AG09319 (cell line): Measurements from ENCODE around the gene SGMS1.

ENCODE experiments used
- DNase-seq: peaks from one replicate; pipeline ENCODE4 v3.0.0-alpha.2; 2010; ENCODE audit warnings: low read depth; ENCODE audit errors: extremely low read depth
- TF ChIP-seq, protein P1 (sequence below): IDR thresholded peaks from 2 replicates; pipeline ENCODE4 v1.5.1; 2011; ENCODE audit warnings: low read depth, mild to moderate bottlenecking, inconsistent platforms, low read length, moderate library complexity

SGMS1 gene

GRCh38 chr10:50346942-50347341 lies 276.8 kb downstream of the SGMS1 start:
- no peak for DNase-seq
- TF ChIP-seq, protein P1, sequence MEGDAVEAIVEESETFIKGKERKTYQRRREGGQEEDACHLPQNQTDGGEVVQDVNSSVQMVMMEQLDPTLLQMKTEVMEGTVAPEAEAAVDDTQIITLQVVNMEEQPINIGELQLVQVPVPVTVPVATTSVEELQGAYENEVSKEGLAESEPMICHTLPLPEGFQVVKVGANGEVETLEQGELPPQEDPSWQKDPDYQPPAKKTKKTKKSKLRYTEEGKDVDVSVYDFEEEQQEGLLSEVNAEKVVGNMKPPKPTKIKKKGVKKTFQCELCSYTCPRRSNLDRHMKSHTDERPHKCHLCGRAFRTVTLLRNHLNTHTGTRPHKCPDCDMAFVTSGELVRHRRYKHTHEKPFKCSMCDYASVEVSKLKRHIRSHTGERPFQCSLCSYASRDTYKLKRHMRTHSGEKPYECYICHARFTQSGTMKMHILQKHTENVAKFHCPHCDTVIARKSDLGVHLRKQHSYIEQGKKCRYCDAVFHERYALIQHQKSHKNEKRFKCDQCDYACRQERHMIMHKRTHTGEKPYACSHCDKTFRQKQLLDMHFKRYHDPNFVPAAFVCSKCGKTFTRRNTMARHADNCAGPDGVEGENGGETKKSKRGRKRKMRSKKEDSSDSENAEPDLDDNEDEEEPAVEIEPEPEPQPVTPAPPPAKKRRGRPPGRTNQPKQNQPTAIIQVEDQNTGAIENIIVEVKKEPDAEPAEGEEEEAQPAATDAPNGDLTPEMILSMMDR = no peak

GRCh38 chr10:50345545-50345944 lies 278.2 kb downstream of the SGMS1 start:
- TF ChIP-seq, protein P1 = no peak
- DNase-seq = no peak

DNA sequence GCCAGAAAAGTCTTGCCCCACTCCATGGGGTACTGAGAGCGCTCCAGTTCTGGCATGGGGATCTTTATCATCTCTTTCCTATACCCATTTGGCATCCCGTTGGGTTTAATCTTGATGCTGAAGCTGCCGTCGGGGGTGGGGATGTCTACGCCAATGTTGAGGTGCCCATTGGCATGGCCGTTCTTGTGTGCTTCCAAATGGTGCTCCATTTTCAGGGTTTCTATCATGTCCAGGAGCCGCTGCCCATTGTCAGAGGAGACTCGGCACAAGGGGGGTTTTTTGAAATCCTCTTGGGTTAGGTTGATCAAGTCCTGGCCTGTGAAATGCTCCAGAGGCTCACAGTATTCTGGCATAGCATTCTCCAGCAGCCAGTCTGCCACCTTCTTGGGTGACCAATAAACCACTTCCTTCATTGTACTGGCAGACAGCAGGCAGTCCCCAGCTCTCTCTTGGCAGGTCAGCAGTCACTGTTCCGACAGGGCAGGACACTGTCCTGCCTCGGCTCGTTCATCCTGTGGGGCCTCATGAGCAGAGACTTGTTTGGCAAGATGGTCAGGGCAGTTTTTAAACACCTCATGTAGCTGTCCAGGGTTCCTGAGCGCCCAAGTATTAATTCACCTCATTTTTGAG lies 279.9 kb downstream of the SGMS1 start:
- DNase-seq = no peak
- TF ChIP-seq, protein P1 = no peak

GRCh38 chr10:50341987-50342386 lies 281.8 kb downstream of the SGMS1 start:
- TF ChIP-seq, protein P1 = no peak
- no peak for DNase-seq

- DNase-seq = no peak
- TF ChIP-seq, protein P1 = no peak
Measured at GRCh38 chr10:50336140-50336539, 287.6 kb downstream of the SGMS1 start.

DNA sequence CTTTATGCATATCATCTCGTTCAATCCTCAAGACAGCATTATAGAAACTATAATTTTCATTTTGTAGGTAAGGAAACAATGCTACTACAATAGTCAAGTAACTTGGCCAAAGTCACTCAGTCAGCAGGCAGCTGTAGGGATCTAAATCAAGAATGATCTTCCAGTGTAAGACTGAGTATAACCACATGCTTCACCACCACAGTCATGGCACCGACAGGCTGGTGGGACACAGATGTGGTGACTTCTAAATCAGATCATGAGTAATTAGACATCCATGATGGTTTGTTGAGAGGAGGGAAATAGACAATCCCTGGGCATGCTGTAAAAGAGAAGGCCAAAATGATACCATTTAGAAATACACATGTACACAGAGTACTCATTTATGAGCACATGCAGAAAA lies 288.4 kb downstream of the SGMS1 start:
- DNase-seq = no peak
- TF ChIP-seq, protein P1 = no peak

DNA sequence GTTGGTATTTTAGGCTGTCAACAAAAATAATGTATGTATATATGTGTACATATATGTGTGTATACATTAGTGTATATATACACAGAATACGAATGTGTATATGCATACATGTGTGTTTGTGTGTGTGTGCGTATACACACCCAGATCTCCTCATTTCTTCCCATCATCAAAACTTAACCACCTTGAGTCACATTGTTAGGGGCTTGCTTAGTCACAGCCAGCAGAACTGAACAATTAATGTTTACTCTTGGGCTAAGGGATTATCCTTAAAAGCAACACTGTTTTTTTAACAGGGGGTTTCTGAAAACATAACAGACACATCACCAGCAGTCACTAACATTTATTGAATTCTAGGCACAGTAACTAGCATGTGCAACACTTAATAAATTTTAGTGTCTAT lies 289.5 kb downstream of the SGMS1 start:
- TF ChIP-seq, protein P1 = no peak
- no peak for DNase-seq
